SHP77 treated with DMSO at 0.1 percent for 48 hours (cell line): ENCODE measurements around the gene COL9A3.
A peak's percentile ranks its signal among the peaks of the same experiment; 100 is the strongest.

Source experiments
- DNase-seq: peaks from one replicate; lab custom pipeline; 2025; lab: John Stamatoyannopoulos, UW

Gene COL9A3

DNA sequence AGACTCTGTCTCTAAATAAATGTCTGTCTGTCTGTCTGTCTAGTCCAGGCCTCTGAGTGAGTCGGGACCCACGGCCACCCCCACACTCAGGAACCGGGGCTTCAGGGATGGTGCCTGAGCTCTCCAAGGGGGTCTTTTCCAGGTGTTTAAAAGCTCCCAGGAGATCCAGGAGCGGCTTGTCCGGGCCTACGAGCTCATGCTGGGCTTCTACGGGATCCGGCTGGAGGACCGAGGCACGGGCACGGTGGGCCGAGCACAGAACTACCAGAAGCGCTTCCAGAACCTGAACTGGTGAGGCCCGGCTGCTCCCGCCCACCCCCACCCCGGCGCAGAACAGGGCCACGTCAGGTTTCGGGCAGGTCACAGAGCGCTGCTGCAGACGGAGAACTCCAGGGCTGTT lies 5.5 kb upstream of the COL9A3 start:
- DNase-seq = no peak

DNA sequence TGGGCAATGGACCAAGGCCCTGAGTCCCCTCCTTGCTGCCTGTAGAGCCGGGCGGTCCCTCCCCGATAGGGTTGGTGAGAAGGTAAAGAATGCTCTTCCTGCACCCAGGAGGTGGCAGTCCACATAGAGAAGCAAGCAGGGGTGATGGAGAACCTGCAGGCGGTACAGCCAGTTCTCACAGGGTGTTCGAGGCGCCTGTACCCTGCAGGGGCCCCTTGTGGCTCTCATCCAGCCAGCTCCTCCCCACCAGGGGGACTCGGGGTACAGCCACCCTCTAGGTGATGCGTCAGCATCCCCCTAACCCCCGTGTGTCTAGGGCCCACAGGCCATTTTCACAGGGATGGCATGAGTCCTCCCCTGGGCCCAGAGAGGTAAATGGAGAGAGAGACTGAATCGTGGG lies 5.1 kb upstream of the COL9A3 start:
- no peak for DNase-seq

DNA sequence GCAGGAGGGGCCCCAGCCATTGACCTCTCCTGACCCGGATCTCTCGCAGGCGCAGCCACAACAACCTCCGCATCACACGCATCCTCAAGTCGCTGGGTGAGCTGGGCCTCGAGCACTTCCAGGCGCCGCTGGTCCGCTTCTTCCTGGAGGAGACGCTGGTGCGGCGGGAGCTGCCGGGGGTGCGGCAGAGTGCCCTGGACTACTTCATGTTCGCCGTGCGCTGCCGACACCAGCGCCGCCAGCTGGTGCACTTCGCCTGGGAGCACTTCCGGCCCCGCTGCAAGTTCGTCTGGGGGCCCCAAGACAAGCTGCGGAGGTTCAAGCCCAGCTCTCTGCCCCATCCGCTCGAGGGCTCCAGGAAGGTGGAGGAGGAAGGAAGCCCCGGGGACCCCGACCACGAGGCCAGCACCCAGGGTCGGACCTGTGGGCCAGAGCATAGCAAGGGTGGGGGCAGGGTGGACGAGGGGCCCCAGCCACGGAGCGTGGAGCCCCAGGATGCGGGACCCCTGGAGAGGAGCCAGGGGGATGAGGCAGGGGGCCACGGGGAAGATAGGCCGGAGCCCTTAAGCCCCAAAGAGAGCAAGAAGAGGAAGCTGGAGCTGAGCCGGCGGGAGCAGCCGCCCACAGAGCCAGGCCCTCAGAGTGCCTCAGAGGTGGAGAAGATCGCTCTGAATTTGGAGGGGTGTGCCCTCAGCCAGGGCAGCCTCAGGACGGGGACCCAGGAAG lies 4.5 kb upstream of the COL9A3 start:
- no peak for DNase-seq

DNA sequence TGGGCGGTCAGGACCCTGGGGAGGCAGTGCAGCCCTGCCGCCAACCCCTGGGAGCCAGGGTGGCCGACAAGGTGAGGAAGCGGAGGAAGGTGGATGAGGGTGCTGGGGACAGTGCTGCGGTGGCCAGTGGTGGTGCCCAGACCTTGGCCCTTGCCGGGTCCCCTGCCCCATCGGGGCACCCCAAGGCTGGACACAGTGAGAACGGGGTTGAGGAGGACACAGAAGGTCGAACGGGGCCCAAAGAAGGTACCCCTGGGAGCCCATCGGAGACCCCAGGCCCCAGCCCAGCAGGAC lies 4.0 kb upstream of the COL9A3 start:
- no peak for DNase-seq

DNA sequence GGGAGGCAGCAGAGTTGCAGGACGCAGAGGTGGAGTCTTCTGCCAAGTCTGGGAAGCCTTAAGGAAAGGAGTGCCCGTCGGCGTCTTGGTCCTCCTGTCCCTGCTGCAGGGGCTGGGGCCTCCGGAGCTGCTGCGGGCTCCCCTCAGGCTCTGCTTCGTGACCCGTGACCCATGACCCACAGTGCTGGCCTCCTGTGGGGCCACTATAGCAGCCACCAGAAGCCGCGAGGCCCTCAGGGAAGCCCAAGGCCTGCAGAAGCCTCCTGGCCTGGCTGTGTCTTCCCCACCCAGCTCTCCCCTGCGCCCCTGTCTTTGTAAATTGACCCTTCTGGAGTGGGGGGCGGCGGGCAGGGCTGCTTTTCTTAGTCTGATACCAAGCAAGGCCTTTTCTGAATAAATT lies 3.3 kb upstream of the COL9A3 start:
- no peak for DNase-seq

GRCh38 chr20:62814060-62814708 lies 2.7 kb upstream of the COL9A3 start:
- no peak for DNase-seq

DNA sequence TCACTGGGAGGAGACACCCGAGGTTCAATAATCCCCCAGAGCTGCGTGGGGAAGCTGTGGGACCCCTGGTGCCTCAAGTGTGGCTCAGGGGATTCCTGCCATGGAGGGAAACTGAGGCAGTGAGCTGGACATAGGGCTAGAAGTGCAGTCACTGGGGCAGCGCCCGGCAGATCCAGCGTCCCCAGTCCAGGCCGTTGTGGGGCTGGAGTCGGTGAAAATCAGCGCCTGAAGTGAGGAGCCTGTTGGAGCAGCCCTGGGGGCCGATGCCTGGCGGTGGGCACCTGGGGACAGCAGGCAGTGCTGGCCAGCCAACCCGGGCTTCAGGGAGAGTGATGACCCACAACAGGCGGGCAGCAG lies 2.2 kb upstream of the COL9A3 start:
- DNase-seq = no peak

DNA sequence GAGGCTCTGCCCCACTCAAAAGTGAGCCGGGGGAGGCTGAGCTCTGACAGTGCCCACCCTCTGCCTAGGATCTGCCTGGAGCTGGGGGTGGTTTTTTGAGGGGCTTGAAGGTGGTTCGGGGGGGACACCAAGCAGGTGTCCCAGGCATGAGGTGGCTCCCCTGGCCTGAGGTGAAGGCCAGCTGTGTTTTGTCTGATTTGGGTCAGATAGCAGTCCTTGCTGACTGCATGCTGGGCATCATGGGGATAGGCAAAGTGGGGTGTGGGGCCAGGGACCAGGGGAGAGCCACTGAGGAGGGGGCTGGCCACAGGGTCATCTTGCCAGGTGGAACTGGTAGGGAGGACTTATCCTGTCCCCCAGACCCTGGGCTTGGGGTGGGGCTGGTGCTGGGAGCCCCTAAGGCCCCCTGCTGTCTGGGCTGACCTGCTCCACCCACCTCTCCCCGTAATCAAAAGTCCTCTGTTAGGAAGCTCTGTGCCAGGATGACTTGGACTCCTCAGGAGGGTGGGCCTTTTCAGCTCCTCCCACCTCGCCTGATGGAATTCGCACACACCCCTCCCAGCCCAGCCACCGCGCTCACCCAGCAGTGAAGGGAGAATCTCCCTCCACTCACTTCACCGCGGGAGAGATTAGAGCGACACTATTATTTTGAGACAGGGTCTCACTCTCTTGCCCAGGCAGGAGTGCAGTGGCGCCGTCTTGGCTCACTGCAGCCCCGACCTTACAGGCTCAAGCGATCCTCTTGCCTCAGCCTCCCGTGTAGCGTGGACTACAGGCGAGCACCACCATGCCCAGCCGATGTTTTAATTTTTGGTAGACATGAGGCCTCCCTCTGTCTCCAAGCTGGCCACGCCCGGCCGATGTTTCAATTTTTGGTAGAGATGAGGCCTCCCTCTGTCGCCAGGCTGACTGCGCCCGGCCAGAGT lies 1.5 kb upstream of the COL9A3 start:
- DNase-seq = no peak

GRCh38 chr20:62816031-62816883 lies 593 bp upstream of the COL9A3 start:
- no peak for DNase-seq

GRCh38 chr20:62817975-62818591 lies 1.2 kb downstream of the COL9A3 start:
- no peak for DNase-seq

- peak; percentile 52 for DNase-seq
These were observed 2.0 kb downstream of the COL9A3 start for GRCh38 chr20:62818592-62819493.

- DNase-seq = no peak
These were observed 2.8 kb downstream of the COL9A3 start for GRCh38 chr20:62819494-62820174.

DNA sequence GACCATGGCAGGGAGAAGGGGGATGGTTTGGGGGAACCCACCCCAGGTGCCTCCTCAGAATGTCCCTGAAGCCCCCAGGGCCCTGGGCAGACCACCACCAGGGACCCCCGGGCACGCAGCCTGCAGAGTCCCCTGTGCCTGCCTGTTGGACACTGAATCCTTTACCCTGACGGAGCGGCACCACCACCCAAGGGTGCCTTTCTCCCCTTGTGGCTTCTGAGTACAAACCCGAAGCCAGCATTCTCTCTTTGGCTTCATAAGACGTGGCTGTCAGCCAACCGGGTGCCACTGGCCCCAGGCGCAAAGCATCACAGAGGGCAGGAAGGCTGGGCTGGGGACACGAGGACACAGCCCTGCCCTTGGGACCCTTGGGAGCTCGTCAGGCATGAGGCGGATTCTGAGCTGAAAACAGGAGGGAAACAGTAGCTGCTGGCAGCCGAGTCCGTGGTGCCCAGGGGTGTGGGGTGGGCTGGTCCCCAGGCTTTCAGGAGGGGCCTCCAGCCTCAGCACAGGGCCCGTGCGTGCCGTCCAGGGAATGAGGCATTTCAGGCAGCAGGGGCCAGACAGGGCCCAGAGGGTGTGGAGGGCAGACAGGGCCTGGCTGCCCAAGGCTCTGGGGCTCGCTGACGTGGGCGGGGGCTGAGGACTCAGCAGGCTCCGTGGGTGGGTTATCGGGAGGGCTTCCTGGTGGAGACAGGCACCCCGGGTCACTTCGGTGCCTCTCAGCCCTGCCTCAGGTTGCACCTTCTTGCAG lies 3.5 kb downstream of the COL9A3 start:
- DNase-seq = no peak

- DNase-seq = no peak
These were observed 4.3 kb downstream of the COL9A3 start for GRCh38 chr20:62820962-62821725.

GRCh38 chr20:62821726-62822210 lies 4.9 kb downstream of the COL9A3 start:
- no peak for DNase-seq

GRCh38 chr20:62822239-62822787 lies 5.5 kb downstream of the COL9A3 start:
- DNase-seq = no peak

DNA sequence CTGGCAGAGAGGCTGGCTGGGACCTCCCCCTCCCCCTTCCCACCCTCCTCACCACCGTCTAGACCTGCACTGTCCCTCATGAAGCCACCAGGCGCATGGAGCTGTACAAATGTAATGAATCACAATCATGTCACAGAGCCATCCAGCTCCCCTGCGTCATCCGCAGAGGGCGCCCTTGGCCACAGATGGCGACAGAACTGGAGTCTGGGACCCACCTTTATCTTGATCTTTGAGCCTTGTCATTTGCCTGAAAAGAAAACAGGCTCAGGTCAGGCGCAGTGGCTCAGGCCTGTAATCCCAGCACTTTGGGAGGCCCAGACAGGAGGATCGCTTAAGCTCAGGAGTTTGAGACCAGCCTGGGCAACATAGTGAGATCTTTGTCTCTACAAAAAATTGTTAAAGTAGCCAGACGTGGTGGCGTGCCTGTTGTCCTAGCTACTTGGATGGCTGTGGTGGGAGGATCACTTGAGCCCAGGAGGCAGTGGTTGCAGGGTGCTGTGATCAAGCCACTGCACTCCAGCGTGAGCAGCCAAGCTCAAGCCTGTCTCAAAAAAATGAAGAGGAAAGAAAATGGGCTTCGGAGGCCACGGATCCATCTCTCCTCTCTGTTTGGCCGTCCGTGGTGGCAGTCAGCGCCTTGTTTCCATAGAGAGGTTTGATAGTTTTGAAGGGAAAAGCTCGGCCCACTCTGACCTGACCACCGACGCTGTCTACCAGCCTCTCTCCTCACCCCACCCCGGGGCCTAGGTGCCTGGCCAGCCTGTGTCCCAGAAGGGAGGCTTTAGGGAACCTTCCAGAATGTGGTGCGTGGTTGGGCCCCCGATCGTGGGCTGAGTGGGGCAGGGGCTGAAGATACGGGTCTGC lies 6.2 kb downstream of the COL9A3 start:
- peak; percentile 94 for DNase-seq
